ENCODE results near the gene MUSTN1.

Gene MUSTN1

DNA sequence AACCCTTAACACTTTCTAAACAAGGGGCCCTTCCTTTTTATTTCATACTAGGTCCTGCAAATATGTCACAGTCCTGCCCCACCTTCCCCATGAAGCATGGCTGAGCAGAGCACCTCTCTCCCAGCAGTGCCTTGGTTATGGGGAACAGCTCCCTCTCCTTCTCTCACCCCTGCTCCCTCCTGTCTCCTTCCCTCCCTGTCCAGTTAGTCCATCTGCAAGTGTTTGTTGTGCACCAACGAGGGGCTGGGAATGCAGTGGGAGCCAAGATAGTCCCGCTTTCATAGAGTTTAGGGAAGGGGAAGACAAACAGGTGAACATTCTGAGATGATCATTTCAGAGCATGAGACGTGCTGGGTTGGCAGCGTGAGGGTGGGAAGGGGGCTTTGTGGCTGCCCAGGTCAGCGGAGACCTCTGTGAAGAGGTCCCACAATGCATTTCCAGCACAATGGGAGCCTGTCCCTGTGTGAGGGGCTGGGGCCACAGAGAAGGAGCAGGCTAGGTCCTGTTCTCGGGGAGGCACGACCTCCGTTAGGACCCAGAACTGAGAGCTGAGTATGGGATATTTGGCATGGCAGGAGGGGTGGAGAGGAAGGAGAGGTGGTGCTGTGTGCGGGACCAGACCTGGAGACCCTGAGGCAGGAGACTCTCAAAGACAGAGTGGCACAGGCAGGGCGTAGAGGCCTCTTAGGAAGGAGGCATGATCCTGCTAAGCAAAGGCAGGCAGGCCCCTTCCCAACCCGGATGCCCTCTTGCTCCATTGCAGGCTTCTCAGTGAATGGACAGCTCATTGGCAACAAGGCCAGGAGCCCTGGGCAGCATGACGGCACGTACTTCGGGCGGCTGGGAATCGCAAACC, 45.7 kb downstream of the MUSTN1 start:
- no peak for TF ChIP-seq SIN3A (IDR thresholded peaks at IDR 0.05; ENCODE audit: borderline replicate concordance, insufficient read depth, low read length)

DNA sequence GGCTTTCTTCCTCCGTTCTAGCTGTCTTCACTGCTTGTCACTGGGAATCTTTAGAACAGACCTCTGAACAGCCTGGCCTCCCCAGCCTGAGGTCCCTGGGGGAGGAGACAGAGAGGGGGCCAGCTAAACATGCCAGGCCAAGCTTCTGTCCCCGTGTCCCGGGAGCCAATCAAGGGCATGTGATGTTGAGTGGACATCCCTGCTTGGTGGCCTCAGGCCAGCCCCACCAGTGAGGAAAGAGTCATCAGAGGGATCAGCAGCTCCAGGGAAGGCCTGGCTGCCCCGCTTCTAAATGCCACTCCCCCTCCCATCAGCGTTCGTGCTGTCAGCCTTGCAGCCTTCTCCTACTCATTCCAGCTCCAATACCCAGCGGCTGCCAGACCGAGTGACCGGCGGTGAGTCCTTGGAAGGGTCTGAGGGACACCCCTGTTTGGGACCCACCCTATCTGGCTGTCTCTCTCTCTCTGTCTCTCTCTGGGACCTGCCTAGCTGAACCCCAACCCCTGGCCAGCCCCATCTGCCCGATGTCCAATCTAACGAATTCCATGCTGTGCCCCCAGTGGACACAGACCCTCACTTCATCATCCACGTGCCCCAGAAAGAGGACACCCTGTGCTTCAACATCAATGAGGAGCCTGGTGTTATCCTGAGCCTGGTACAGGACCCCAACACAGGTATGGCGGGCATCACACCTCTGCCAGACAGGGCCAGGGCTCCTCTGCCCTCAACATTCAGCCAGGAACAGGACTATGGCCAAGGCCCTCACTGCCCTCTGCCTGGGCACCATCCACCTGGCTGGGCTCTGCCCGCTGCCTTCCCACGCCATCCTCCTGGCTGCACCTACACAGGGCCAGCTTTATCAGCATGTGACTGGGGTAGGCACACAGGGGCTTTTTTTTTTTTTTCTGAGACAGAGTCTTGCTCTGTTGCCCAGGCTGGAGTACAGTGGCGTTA, 46.9 kb downstream of the MUSTN1 start:
- TF ChIP-seq FOXP2 (optimal IDR thresholded peaks at IDR 0.05; ENCODE audit: borderline replicate concordance, extremely low read depth, extremely low read length, insufficient read depth): no peak
- TF ChIP-seq TAF1 (IDR thresholded peaks at IDR 0.05; ENCODE audit: borderline replicate concordance, insufficient read depth, low read length): no peak
- TF ChIP-seq REST (IDR thresholded peaks at IDR 0.05; ENCODE audit: insufficient read depth in 1 of 2, low read depth in 2 of 2, low read length in 2 of 2): no peak
- TF ChIP-seq SIN3A (IDR thresholded peaks at IDR 0.05; ENCODE audit: borderline replicate concordance, insufficient read depth, low read length): no peak

DNA sequence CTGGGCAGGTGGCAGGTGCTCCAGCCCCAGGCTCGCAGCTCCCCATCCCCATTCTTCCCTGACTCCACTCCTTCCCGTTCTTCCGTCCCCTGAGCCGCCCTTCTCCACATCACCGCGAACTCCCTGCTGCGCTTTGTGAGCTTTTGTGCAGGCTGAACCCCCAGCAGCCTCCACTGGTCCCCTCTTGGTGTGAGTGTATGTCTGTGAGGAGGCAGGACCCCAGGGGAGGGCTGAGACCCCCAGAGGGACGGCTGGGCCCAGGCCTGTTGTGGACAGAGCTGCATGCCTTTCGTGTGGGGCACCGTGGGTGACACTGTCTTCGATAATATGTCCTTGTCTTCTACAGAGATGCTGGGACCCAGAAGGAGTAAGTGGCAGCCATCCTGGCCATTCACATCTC, 47.6 kb downstream of the MUSTN1 start:
- TF ChIP-seq SIN3A (IDR thresholded peaks at IDR 0.05; ENCODE audit: borderline replicate concordance, insufficient read depth, low read length): no peak
- no peak for TF ChIP-seq POLR2AphosphoS5 (IDR thresholded peaks at IDR 0.05; ENCODE audit: low read depth, low read length)
- no peak for TF ChIP-seq REST (IDR thresholded peaks at IDR 0.05; ENCODE audit: insufficient read depth in 1 of 2, low read depth in 2 of 2, low read length in 2 of 2)
- TF ChIP-seq TAF1 (IDR thresholded peaks at IDR 0.05; ENCODE audit: borderline replicate concordance, insufficient read depth, low read length): no peak
- TF ChIP-seq FOXP2 (optimal IDR thresholded peaks at IDR 0.05; ENCODE audit: borderline replicate concordance, extremely low read depth, extremely low read length, insufficient read depth): no peak

DNA sequence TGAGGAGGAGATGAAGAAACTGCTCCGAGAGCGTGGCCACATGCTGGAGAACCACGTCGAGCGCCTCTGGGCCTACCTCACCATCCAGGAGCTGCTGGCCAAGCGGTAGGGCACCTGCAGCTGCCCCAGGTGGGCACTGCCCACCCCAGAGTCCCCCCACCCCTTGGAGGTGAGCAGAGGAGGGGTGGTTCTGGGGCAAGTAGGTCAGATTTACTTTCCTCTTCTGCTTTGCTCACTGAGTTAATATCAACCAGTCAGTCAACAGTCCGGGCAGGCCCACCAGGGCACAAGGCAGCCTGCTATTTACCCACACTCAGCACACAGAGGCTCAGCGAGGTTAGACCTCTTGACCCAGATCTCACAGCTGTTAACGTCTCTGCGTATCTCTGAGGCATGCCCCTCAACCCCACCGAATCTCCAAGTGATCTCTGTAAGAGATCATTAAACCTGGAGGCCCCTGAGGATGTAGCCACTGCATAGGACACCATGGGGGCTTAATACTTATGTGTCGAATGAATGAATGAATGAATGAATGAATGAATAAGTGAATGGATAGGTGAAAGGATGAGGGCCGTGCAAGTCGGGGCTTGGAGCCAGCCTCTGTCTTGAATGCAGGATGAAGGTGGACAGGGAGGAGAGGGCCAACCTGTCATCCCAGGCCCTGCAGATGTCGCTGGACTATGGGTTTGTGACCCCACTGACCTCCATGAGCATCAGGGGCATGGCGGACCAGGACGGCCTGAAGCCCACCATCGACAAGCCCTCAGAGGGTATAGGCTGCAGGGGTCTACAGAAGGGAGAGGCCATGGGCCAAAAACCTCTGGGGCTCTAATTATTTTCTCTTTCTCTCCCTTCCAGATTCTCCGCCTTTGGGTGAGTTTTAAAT, 48.2 kb downstream of the MUSTN1 start:
- TF ChIP-seq TAF1 (IDR thresholded peaks at IDR 0.05; ENCODE audit: borderline replicate concordance, insufficient read depth, low read length) (no peak), SIN3A (IDR thresholded peaks at IDR 0.05; ENCODE audit: borderline replicate concordance, insufficient read depth, low read length) (no peak), POLR2AphosphoS5 (IDR thresholded peaks at IDR 0.05; ENCODE audit: low read depth, low read length) (no peak), FOXP2 (optimal IDR thresholded peaks at IDR 0.05; ENCODE audit: borderline replicate concordance, extremely low read depth, extremely low read length, insufficient read depth) (no peak), REST (IDR thresholded peaks at IDR 0.05; ENCODE audit: insufficient read depth in 1 of 2, low read depth in 2 of 2, low read length in 2 of 2) (no peak)

All from PFSK-1 (cell line).